Measurements from ENCODE around the gene PCDH9. TPM values are rescaled to one million over a fixed set of nuclear protein-coding genes. Genes with fewer than 3 reads are reported as not detected.

The PCDH9 gene
- total and polyA plus RNA-seq, 2 experiments from 2014 or later = 0.31 to 0.52 TPM

DNA sequence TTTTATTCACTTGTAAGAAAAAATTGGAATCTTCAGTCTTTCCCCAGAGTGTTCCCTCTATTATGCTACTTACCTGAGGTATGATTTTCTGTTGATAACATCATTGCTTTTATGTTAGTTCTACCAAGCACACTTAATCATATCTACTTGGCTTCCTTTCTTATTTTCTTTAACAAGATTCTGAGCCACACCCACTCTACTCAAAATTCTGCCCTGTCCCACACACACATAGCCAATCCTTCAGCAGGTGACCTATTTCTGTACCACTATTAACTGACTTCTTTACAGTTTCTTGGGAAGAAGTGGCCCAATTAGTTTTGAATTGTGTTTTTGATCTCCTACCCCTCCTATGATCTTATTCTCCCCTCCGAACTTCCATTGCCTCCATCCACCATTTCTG lies 215.7 kb downstream of the PCDH9 start:
- no peaks in the 10 kb centered on the region for H3K27me3 ChIP-seq (ENCODE audit: insufficient read depth)
- TF ChIP-seq ZNF331 (CRISPR knock-in tag; IDR thresholded peaks at IDR 0.05; ENCODE audit: low read depth) (no peak), CREB1 (CRISPR knock-in tag; IDR thresholded peaks at IDR 0.05; ENCODE audit: low read depth) (no peak), STAT1 (IDR thresholded peaks at IDR 0.05; ENCODE audit: unreplicated experiment) (no peak), POLR2AphosphoS5 (IDR thresholded peaks at IDR 0.05; ENCODE audit: low read depth) (no peak), EZH2phosphoT487 (IDR thresholded peaks at IDR 0.05; ENCODE audit: unreplicated experiment) (no peak), EZH2 (IDR thresholded peaks at IDR 0.05; ENCODE audit: low read depth, unreplicated experiment) (no peak), ZNF114 (CRISPR knock-in tag; IDR thresholded peaks at IDR 0.05) (no peak), NANOG (IDR thresholded peaks at IDR 0.05; ENCODE audit: borderline replicate concordance) (no peak)
- TF ChIP-seq, protein P1, sequence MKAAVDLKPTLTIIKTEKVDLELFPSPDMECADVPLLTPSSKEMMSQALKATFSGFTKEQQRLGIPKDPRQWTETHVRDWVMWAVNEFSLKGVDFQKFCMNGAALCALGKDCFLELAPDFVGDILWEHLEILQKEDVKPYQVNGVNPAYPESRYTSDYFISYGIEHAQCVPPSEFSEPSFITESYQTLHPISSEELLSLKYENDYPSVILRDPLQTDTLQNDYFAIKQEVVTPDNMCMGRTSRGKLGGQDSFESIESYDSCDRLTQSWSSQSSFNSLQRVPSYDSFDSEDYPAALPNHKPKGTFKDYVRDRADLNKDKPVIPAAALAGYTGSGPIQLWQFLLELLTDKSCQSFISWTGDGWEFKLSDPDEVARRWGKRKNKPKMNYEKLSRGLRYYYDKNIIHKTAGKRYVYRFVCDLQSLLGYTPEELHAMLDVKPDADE (IDR thresholded peaks at IDR 0.05) = no peak

DNA sequence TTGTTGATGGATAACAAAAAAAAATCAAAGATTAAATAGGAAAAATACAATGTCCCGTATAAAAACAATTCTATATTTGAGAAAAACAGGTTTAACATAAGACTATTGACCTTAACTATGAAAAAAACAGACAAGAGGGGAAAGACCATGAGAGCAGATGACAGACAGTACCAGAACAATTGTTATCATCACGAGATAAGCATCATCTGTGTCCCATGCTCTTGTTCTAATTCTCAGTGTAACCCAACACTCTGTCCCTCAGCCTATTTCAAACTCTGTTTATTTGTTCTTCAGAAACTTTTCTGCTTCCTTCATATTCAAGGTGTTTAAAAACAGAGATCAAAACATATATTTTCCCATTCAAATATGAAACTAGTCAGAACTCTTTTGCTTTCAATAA lies 216.4 kb downstream of the PCDH9 start:
- Histone ChIP-seq H3F3A (replicated peaks; ENCODE audit: low read depth) (no peaks in the 10 kb centered on the region), H3K27me3 (ENCODE audit: insufficient read depth) (no peaks in the 10 kb centered on the region), H3K4me3 (no peak overlapping the region), H3K79me2 (replicated peaks; ENCODE audit: insufficient read depth) (no peaks in the 10 kb centered on the region), H3K9me2 (ENCODE audit: insufficient read depth) (no peaks in the 10 kb centered on the region), H2AFZ (no peak overlapping the region), H4K20me1 (replicated peaks; ENCODE audit: insufficient read depth) (no peaks in the 10 kb centered on the region), H3K27ac (ENCODE audit: low read depth) (no peak overlapping the region), H3K4me1 (ENCODE audit: insufficient read depth) (peaks cover 16% of the 10 kb centered on the region), H3K36me3 (ENCODE audit: insufficient read depth) (no peaks in the 10 kb centered on the region), H3K4me2 (no peak overlapping the region)
- Mint-ChIP-seq H3K36me3 (ENCODE audit: low read depth) (no peaks in the 10 kb centered on the region), H3K9me3 (no peaks in the 10 kb centered on the region), H3K4me1 (peaks cover 25% of the 10 kb centered on the region), H3K27ac (no peak overlapping the region), H3K4me3 (no peak overlapping the region), H3K27me3 (ENCODE audit: insufficient read depth, low read depth, poor library complexity) (no peaks in the 10 kb centered on the region)
- TF ChIP-seq POLR2AphosphoS5 (IDR thresholded peaks at IDR 0.05; ENCODE audit: low read depth) = no peak
- TF ChIP-seq ZNF331 (CRISPR knock-in tag; IDR thresholded peaks at IDR 0.05; ENCODE audit: low read depth) = no peak
- TF ChIP-seq, protein P2, sequence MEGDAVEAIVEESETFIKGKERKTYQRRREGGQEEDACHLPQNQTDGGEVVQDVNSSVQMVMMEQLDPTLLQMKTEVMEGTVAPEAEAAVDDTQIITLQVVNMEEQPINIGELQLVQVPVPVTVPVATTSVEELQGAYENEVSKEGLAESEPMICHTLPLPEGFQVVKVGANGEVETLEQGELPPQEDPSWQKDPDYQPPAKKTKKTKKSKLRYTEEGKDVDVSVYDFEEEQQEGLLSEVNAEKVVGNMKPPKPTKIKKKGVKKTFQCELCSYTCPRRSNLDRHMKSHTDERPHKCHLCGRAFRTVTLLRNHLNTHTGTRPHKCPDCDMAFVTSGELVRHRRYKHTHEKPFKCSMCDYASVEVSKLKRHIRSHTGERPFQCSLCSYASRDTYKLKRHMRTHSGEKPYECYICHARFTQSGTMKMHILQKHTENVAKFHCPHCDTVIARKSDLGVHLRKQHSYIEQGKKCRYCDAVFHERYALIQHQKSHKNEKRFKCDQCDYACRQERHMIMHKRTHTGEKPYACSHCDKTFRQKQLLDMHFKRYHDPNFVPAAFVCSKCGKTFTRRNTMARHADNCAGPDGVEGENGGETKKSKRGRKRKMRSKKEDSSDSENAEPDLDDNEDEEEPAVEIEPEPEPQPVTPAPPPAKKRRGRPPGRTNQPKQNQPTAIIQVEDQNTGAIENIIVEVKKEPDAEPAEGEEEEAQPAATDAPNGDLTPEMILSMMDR (conservative IDR thresholded peaks at IDR 0.05; ENCODE audit: low read depth in 2 of 2) = no peak
- TF ChIP-seq ZNF114 (CRISPR knock-in tag; IDR thresholded peaks at IDR 0.05) = no peak
- TF ChIP-seq, protein P3, sequence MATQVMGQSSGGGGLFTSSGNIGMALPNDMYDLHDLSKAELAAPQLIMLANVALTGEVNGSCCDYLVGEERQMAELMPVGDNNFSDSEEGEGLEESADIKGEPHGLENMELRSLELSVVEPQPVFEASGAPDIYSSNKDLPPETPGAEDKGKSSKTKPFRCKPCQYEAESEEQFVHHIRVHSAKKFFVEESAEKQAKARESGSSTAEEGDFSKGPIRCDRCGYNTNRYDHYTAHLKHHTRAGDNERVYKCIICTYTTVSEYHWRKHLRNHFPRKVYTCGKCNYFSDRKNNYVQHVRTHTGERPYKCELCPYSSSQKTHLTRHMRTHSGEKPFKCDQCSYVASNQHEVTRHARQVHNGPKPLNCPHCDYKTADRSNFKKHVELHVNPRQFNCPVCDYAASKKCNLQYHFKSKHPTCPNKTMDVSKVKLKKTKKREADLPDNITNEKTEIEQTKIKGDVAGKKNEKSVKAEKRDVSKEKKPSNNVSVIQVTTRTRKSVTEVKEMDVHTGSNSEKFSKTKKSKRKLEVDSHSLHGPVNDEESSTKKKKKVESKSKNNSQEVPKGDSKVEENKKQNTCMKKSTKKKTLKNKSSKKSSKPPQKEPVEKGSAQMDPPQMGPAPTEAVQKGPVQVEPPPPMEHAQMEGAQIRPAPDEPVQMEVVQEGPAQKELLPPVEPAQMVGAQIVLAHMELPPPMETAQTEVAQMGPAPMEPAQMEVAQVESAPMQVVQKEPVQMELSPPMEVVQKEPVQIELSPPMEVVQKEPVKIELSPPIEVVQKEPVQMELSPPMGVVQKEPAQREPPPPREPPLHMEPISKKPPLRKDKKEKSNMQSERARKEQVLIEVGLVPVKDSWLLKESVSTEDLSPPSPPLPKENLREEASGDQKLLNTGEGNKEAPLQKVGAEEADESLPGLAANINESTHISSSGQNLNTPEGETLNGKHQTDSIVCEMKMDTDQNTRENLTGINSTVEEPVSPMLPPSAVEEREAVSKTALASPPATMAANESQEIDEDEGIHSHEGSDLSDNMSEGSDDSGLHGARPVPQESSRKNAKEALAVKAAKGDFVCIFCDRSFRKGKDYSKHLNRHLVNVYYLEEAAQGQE (IDR thresholded peaks at IDR 0.05; ENCODE audit: unreplicated experiment) = no peak
- TF ChIP-seq EZH2phosphoT487 (IDR thresholded peaks at IDR 0.05; ENCODE audit: unreplicated experiment) = no peak
- DNase-seq (ENCODE audit: low spot score) (no peak), ATAC-seq (no peak)

More for the DNA sequence above, 215.7 kb downstream of the PCDH9 start:
- Mint-ChIP-seq H3K9me3 (no peaks in the 10 kb centered on the region), H3K27ac (no peak overlapping the region), H3K27me3 (ENCODE audit: insufficient read depth, low read depth, poor library complexity) (no peaks in the 10 kb centered on the region), H3K4me3 (no peak overlapping the region), H3K4me1 (peaks cover 21% of the 10 kb centered on the region), H3K36me3 (ENCODE audit: low read depth) (no peaks in the 10 kb centered on the region)
- no peak for ATAC-seq
- Histone ChIP-seq H3K27ac (ENCODE audit: low read depth) (no peak overlapping the region), H4K20me1 (replicated peaks; ENCODE audit: insufficient read depth) (no peaks in the 10 kb centered on the region), H3K4me1 (ENCODE audit: insufficient read depth) (peaks cover 12% of the 10 kb centered on the region), H3K4me2 (no peak overlapping the region), H2AFZ (no peak overlapping the region), H3K79me2 (replicated peaks; ENCODE audit: insufficient read depth) (no peaks in the 10 kb centered on the region), H3K36me3 (ENCODE audit: insufficient read depth) (no peaks in the 10 kb centered on the region), H3K9me2 (ENCODE audit: insufficient read depth) (no peaks in the 10 kb centered on the region), H3K4me3 (no peak overlapping the region), H3F3A (replicated peaks; ENCODE audit: low read depth) (no peaks in the 10 kb centered on the region)
- DNase-seq (ENCODE audit: low spot score) = no peak

All from GM23338 (cell line).